SK-N-SH (cell line): ENCODE measurements around the gene KRTAP5-2. TPM values are rescaled to one million over a fixed set of nuclear protein-coding genes. Genes with fewer than 3 reads are reported as not detected.
A peak's percentile ranks its signal among the peaks of the same experiment; 100 is the strongest.

Experiments
- CTCF ChIA-PET: fragments of 300-600, 350-600 bp; formaldehyde crosslinking; extraction: SDS; loops from one replicate; lab custom pipeline; 2021; lab: Yijun Ruan, JAX
- POLR2A ChIA-PET: fragments of 350-600 bp; sonication (Branson Sonifier 250); formaldehyde crosslinking; extraction: SDS; loops from one replicate; lab custom pipeline; 2020; ENCODE audit warnings: antibody characterized with exemption, inconsistent platforms; lab: Yijun Ruan, JAX
- DNase-seq: peaks from one replicate; pipeline ENCODE4 v3.0.0; 2012
- H2AFZ ChIP-seq: fragments of 200-600 bp; sonication (generic); 2 replicates; pipeline ENCODE4 v1.8.1; 2016; ENCODE audit warnings: antibody characterized with exemption, mild to moderate bottlenecking, low read depth
- H3F3A ChIP-seq: fragments of 200-600 bp; sonication (generic); replicated peaks from 2 replicates; pipeline ENCODE3; 2016; ENCODE audit warnings: antibody characterized with exemption, mild to moderate bottlenecking; ENCODE audit not compliant: insufficient read depth
- H3K27ac ChIP-seq, 2 experiments: fragments of 200-500 bp in 1 of 2; fragments of 200-600 bp in 1 of 2; sonication (Bioruptor generic) in 1 of 2; sonication (generic), shearing (Covaris generic) in 1 of 2; 2 replicates each; pipeline versions ENCODE4 v1.5.1 to v1.6.1; 2014 to 2016; ENCODE audit warnings: low read depth in 2 of 2, inconsistent platforms in 1 of 2, low read length in 1 of 2, mild to moderate bottlenecking in 1 of 2, mixed read lengths in 1 of 2
- H3K27me3 ChIP-seq: fragments of 200-600 bp; sonication (generic), shearing (Covaris generic); 2 replicates; pipeline ENCODE4 v1.6.1; 2016; ENCODE audit warnings: mixed run types; ENCODE audit not compliant: insufficient read depth
- H3K36me3 ChIP-seq, 2 experiments: fragments of 200-500 bp in 1 of 2; fragments of 200-600 bp in 1 of 2; sonication (Bioruptor generic) in 1 of 2; sonication (generic) in 1 of 2; replicated peaks in 1 of 2; 2 replicates each; pipeline versions ENCODE3 to v1.5.1; 2014 to 2016; ENCODE audit warnings: low read length in 1 of 2, mild to moderate bottlenecking in 1 of 2; ENCODE audit not compliant: insufficient read depth in 2 of 2, control insufficient read depth in 1 of 2
- H3K4me1 ChIP-seq, 2 experiments: fragments of 200-500 bp in 1 of 2; fragments of 200-600 bp in 1 of 2; sonication (Bioruptor generic) in 1 of 2; sonication (generic), shearing (Covaris generic) in 1 of 2; 2 replicates each; pipeline versions ENCODE4 v1.5.1 to v1.6.1; 2014 to 2016; ENCODE audit warnings: low read depth in 1 of 2, low read length in 1 of 2, mixed run types in 1 of 2; ENCODE audit not compliant: insufficient read depth in 2 of 2, control insufficient read depth in 1 of 2
- H3K4me2 ChIP-seq: fragments of 200-600 bp; sonication (generic), shearing (Covaris generic); 2 replicates; pipeline ENCODE4 v1.6.1; 2017; ENCODE audit warnings: mixed run types
- H3K4me3 ChIP-seq, 2 experiments: fragments of 200-500 bp in 1 of 2; fragments of 200-600 bp in 1 of 2; sonication (Bioruptor generic) in 1 of 2; sonication (generic), shearing (Covaris generic) in 1 of 2; 2 replicates each; pipeline versions ENCODE4 v1.5.1 to v1.8.1; 2014 to 2016; ENCODE audit warnings: low read depth in 2 of 2, inconsistent platforms in 1 of 2, low read length in 1 of 2, mild to moderate bottlenecking in 1 of 2, mixed read lengths in 1 of 2, moderate library complexity in 1 of 2
- H3K79me2 ChIP-seq: fragments of 200-600 bp; sonication (generic); 2 replicates; pipeline ENCODE4 v1.8.1; 2017; ENCODE audit warnings: mild to moderate bottlenecking; ENCODE audit not compliant: insufficient read depth
- H3K9ac ChIP-seq: fragments of 200-600 bp; sonication (generic); 2 replicates; pipeline ENCODE4 v1.6.1; 2017; ENCODE audit warnings: mixed run types
- H3K9me2 ChIP-seq: fragments of 200-600 bp; sonication (generic); 2 replicates; pipeline ENCODE4 v1.6.1; 2017; ENCODE audit warnings: mixed run types
- H3K9me3 ChIP-seq: fragments of 200-600 bp; sonication (generic); 2 replicates; pipeline ENCODE4 v1.6.1; 2017; ENCODE audit warnings: mixed run types, mild to moderate bottlenecking, moderate library complexity
- H4K20me1 ChIP-seq: fragments of 200-600 bp; sonication (generic); 2 replicates; pipeline ENCODE4 v1.6.1; 2017; ENCODE audit warnings: mild to moderate bottlenecking, mixed run types; ENCODE audit not compliant: insufficient read depth
- ELF1 ChIP-seq: IDR thresholded peaks from 2 replicates; pipeline ENCODE4 v1.4.0; 2012
- EP300 ChIP-seq, 2 experiments: IDR thresholded peaks; 2 replicates each; pipeline versions ENCODE4 v1.4.0 to v1.6.1; 2012; ENCODE audit warnings: borderline replicate concordance in 1 of 2, low read depth in 1 of 2, low read length in 1 of 2
- FOSL2 ChIP-seq: IDR thresholded peaks from 2 replicates; pipeline ENCODE4 v1.4.0; 2012; ENCODE audit warnings: low read depth, mild to moderate bottlenecking, moderate library complexity, borderline replicate concordance
- FOXM1 ChIP-seq: IDR thresholded peaks from 2 replicates; pipeline ENCODE4 v1.4.0; 2012; ENCODE audit warnings: low read depth, mild to moderate bottlenecking
- GATA2 ChIP-seq: sonication (generic); formaldehyde crosslinking; IDR thresholded peaks from 2 replicates; pipeline ENCODE4 v1.5.0; 2020; ENCODE audit warnings: mild to moderate bottlenecking, missing genetic modification reagents
- JUND ChIP-seq: IDR thresholded peaks from 2 replicates; pipeline ENCODE4 v1.4.0; 2012
- MEF2A ChIP-seq: IDR thresholded peaks from 2 replicates; pipeline ENCODE4 v1.4.0; 2012; ENCODE audit warnings: low read depth, borderline replicate concordance
- NFIC ChIP-seq: IDR thresholded peaks from 2 replicates; pipeline ENCODE4 v1.4.0; 2012; ENCODE audit warnings: borderline replicate concordance
- NRF1 ChIP-seq: IDR thresholded peaks from 2 replicates; pipeline ENCODE4 v1.6.1; 2012; ENCODE audit warnings: low read depth, mild to moderate bottlenecking, low read length
- RCOR1 ChIP-seq: fragments of 150-350 bp; IDR thresholded peaks from 2 replicates; pipeline ENCODE4 v1.6.1; 2017; ENCODE audit warnings: antibody characterized with exemption, low read length
- SIN3A ChIP-seq: IDR thresholded peaks from 2 replicates; pipeline ENCODE4 v1.6.1; 2012; ENCODE audit warnings: low read depth, mild to moderate bottlenecking, low read length, moderate library complexity, borderline replicate concordance
- SMC3 ChIP-seq: IDR thresholded peaks from 2 replicates; pipeline ENCODE4 v1.6.1; 2012; ENCODE audit warnings: low read depth, low read length, improper control_type of control experiment
- TCF12 ChIP-seq: IDR thresholded peaks from 2 replicates; pipeline ENCODE4 v1.4.0; 2012
- TEAD4 ChIP-seq: IDR thresholded peaks from 2 replicates; pipeline ENCODE4 v1.4.0; 2012; ENCODE audit warnings: mild to moderate bottlenecking, borderline replicate concordance; ENCODE audit not compliant: insufficient read depth
- USF1 ChIP-seq: IDR thresholded peaks from 2 replicates; pipeline ENCODE4 v1.4.0; 2012; ENCODE audit warnings: low read depth, borderline replicate concordance
- YY1 ChIP-seq: IDR thresholded peaks from 2 replicates; pipeline ENCODE4 v1.4.0; 2012; ENCODE audit warnings: low read depth, mild to moderate bottlenecking
- WGBS: methylation state at CpG from one replicate; pipeline ENCODE4 v1.1.6; 2017; ENCODE audit warnings: low lambda C conversion rate; 5-methylcytosine and 5-hydroxymethylcytosine counted together
- polyA plus RNA-seq, 3 experiments: library from polyadenylated mRNA; depleted of rRNA; stranded (reverse); fragments of >200 nt; gene quantifications; 2 replicates each; pipeline ENCODE4 v1.2.3, GENCODE V29; 2012

KRTAP5-2 gene
- polyA plus RNA-seq, 1 of the 3 experiments (the other 2 are of a cell fraction) = not detected

GRCh38 chr11:1558775-1559110, 39.4 kb downstream of the KRTAP5-2 start:
- WGBS = 72% methylated on average over 6 of the region's 12 CpGs
- Histone ChIP-seq H2AFZ (0 out of 2 replicates have a peak overlapping the region, but pooled peaks have one; percentile 22), H3K27ac (peak overlapping the region in 1 of 2 experiments; percentile 71; a peak in 2 of 4 replicates), H3K4me2 (peak overlapping the region; percentile 67), H3K9me3 (no peaks in the 10 kb centered on the region), H3K9ac (peak overlapping the region; percentile 45; the same call in 1 of the 2 replicates)
- TF ChIP-seq ELF1 (no peak), FOSL2 (no peak), JUND (no peak)
- TF ChIP-seq, all 33 proteins: peak for 0
- Histone ChIP-seq H3K9me2 (no peaks in the 10 kb centered on the region), H3K4me1 (peaks cover 0 to 12% of the 10 kb centered on the region in 2 experiments; a peak in 2 of 4 replicates), H3K36me3 (no peaks in the 10 kb centered on the region), H3F3A (no peaks in the 10 kb centered on the region), H3K4me3 (0 out of 4 replicates have a peak overlapping the region, but pooled peaks of 1 of the 2 experiments have one; percentile 2), H3K79me2 (no peaks in the 10 kb centered on the region), H3K27me3 (no peaks in the 10 kb centered on the region), H4K20me1 (no peaks in the 10 kb centered on the region)
- POLR2A ChIA-PET = no interaction called here
- no peak for DNase-seq
- CTCF ChIA-PET = interaction anchor here (3.6 to 5.3 kb wide), 2 partner anchors 12 to 16 kb away, joined by 23 to 52 read pairs; no protein-coding TSS in a partner anchor

- H4K20me1 ChIP-seq = no peaks in the 10 kb centered on the region
- DNase-seq = no peak
- H3K79me2 ChIP-seq = no peaks in the 10 kb centered on the region
- ChIA-PET POLR2A (no interaction called here), CTCF (interaction anchor here (0.9 to 5.3 kb wide), 4 partner anchors 12 to 17 kb away, joined by 3 to 52 read pairs (median 14); no protein-coding TSS in a partner anchor)
- peak overlapping the region; percentile 67 for H3K4me2 ChIP-seq
- H3K4me3 ChIP-seq = 0 out of 4 replicates have a peak overlapping the region, but pooled peaks of 1 of the 2 experiments have one; percentile 2
- no peaks in the 10 kb centered on the region for H3K36me3 ChIP-seq
- H3K9ac ChIP-seq = peak overlapping the region; percentile 45; the same call in 1 of the 2 replicates
- H3K9me3 ChIP-seq = no peaks in the 10 kb centered on the region
- H2AFZ ChIP-seq = peak overlapping the region; percentile 86; the same call in 1 of the 2 replicates
- no peaks in the 10 kb centered on the region for H3K27me3 ChIP-seq
- peak; percentile 84 for TF ChIP-seq NFIC
- TF ChIP-seq FOSL2 = peak; percentile 8; the same call in 1 of the 2 replicates
- no peak for TF ChIP-seq NRF1
- TF ChIP-seq TEAD4 = 0 out of 2 replicates have a peak, but pooled peaks have one; percentile 56
- peak overlapping the region in 1 of 2 experiments; percentile 71; a peak in 2 of 4 replicates for H3K27ac ChIP-seq
- no peaks in the 10 kb centered on the region for H3K9me2 ChIP-seq
- peaks cover 0 to 12% of the 10 kb centered on the region in 2 experiments; a peak in 2 of 4 replicates for H3K4me1 ChIP-seq
- 58% methylated on average over 20 of the region's 29 CpGs for WGBS
- H3F3A ChIP-seq = no peaks in the 10 kb centered on the region
These were observed 40.0 kb downstream of the KRTAP5-2 start for GRCh38 chr11:1557904-1558774.

- WGBS = 96% methylated on average over 30 of the region's 74 CpGs
- Histone ChIP-seq H3K9me3 (no peaks in the 10 kb centered on the region), H4K20me1 (no peaks in the 10 kb centered on the region), H3F3A (no peaks in the 10 kb centered on the region), H3K4me3 (no peak overlapping the region), H3K4me2 (no peak overlapping the region), H3K36me3 (no peaks in the 10 kb centered on the region), H3K27ac (no peak overlapping the region; a peak in 1 of 4 replicates), H3K4me1 (peaks cover 0 to 12% of the 10 kb centered on the region in 2 experiments; a peak in 2 of 4 replicates), H3K79me2 (no peaks in the 10 kb centered on the region), H3K27me3 (no peaks in the 10 kb centered on the region), H2AFZ (no peak overlapping the region), H3K9me2 (no peaks in the 10 kb centered on the region), H3K9ac (no peak overlapping the region)
- DNase-seq = no peak
- CTCF ChIA-PET = interaction anchor here (0.9 to 5.3 kb wide), 4 partner anchors 11 to 17 kb away, joined by 3 to 52 read pairs (median 14); no protein-coding TSS in a partner anchor
- POLR2A ChIA-PET = no interaction called here
- TF ChIP-seq GATA2 (CRISPR knock-in tag) (no peak), SIN3A (no peak), USF1 (no peak), MEF2A (no peak), YY1 (no peak), RCOR1 (no peak), TCF12 (no peak), NRF1 (no peak), EP300 (IDR thresholded peaks at IDR 0.05; ENCODE audit: borderline replicate concordance in 1 of 2, low read depth in 1 of 2, low read length in 1 of 2) (no peak), SMC3 (no peak), FOXM1 (no peak), NFIC (no peak)
These were observed 40.8 kb downstream of the KRTAP5-2 start for GRCh38 chr11:1557051-1557884.
